HG02973 (cell line): ENCODE measurements around the gene COL20A1.

Source experiments
- ATAC-seq: cut with Tn5 transposase; IDR thresholded peaks from one replicate; pipeline ENCODE4 v1.9.1; 2021; ENCODE audit warnings: moderate library complexity; ENCODE audit not compliant: unreplicated experiment

COL20A1 gene

DNA sequence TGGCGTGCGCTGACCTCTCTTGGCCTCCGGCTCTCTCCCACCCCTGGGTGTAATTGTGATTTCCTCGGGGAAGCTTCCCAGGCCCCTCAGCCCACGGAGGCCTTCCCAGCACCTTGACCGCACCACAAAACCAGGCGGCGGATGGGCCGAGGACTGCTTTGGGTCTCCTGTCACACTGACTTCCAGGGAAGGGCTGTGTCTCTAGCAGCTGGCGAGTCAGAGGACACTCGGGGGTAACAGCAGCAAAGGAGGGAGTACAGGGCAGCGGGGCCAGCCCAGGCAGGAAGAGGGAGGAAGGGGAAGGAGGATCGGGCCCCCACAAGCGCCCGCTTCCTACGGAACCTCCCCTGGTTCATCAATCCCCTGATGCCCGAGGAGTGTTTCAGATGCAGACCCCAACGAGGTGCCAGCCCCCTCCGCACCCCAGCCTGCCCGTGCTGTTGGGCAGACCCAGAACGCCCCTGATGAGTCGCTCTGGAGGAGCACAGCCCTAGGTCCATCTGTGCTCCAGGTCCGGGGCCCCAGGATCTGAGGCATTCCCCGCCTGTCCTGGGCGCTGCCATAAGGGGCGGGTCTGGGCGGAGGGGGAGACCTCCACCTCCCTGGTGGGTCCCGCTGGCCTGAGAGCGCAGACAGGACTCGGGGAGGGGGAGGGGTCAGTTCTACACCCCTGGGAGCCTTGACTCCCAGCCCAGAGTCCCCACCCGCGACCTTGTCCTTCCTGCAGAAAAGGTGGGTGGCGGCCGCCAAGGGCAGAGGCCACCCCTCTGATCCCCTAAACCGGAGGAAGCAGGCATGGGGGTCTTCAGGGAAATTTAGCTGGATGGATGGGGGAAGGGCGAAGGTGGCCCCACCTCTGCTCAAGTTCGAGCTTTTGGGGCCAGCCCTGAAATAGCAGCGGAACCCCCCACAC, 67.2 kb downstream of the COL20A1 start:
- ATAC-seq = no peak

DNA sequence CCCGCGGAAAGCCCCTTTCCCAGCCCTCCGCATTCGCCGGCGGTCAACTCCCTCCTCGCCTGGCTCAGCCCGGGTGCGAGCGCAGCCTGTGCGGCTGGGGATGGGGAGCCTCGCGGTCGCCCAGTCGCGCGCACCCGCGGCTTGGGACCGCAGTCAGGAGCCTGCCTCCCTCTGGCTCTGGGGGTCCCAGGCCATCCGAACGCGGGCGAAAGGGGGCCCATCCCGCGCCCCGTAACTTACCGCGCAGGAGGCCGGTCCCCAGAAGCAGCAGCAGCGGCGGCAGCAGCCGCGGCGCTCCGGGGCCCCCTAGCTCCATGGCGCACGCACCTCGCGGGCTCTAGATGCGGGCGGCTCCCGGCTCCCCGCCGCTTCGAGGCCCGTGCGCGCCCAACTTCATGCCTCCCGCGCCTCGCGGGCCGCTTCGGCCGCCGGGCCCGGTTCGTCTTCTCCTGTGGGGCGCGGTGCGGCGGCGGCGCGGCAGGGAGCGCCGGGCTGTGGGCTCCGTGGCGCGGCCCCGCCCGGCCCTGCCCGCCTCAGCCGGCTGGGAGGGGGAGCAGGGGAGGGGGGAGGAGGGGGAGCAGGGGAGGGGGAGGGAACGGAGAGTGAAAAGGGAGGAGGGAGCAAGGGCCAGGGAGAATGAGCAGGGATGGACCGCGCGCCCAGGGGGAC, 68.0 kb downstream of the COL20A1 start, which contains the start of gene CHRNA4:
Gene CHRNA4 (minus strand): TSS at position 500 of the 669 bp plus-strand sequence. CDS start 184 bp downstream, at position 316.
- no peak for ATAC-seq

DNA sequence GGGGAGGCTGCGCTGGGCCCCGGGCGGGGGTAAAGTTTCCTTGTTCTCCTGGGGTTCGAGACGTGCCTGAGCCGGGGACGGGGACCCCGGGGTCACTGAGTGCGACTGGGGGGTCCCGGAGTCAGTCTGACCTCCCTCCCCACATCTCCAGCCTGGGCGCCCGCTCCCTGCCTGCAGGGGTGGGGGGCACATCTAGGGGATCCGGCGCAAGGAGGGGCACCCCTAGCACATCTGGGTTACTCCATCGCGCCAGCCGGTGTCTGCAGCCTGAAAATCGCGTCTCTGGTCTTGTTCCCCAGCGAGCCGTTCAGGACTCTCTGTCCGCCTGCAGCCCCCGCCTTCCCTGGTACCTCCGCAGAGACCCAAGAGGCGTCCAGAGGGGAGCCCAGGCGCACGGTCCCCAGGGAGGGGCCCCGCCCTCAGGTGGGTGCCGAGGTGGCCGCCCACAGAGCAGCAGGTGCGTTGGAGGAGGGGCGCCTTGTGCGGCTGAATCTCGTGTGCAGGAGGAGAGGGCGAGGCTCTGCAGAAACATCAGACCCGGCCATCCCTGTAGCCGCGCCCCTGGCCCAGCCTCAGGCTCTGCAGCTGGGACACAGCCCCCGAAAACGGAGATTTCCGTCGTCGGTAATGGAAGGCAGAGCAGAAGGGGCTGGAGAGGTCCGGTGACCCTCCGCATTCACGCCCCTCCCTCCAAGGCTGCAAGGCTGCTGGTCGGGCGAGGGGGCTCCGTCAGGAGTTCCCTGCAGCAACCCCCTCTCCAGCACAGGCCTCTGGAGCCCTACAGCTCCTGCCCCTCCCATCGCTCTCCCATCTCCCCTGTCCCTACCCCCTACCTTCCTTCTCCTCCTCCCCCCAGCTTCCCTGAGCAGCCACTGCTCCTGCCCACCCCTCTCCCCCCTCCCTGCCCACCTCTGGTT, 68.8 kb downstream of the COL20A1 start:
- ATAC-seq = no peak

DNA sequence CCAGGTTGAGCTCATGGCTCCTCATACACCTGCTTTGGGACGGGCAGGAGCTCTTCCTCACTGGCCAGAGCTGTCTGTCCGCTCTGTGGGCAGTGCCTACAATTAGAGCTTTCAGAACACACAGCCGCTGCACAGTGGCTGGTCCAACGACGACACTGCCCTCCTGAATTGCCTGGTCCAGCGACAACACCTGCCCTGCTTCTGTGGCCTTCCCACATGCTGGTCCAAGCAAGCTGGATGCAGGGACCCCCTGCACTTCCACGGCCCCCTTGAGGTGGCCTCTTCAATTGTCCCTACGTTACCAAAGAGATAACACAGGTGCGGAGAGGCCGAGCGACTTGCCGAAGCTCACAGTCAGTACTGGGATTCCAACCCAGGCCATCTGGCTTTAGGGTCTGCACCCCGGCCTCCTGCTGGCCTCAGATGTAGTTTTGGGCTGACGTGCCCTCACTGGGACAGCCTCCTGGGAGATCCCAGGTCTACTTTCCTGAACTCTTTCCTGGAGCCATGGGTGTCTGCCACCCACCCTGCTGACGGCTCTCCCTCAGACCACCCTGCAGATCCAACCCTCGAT, 69.5 kb downstream of the COL20A1 start:
- ATAC-seq = no peak

DNA sequence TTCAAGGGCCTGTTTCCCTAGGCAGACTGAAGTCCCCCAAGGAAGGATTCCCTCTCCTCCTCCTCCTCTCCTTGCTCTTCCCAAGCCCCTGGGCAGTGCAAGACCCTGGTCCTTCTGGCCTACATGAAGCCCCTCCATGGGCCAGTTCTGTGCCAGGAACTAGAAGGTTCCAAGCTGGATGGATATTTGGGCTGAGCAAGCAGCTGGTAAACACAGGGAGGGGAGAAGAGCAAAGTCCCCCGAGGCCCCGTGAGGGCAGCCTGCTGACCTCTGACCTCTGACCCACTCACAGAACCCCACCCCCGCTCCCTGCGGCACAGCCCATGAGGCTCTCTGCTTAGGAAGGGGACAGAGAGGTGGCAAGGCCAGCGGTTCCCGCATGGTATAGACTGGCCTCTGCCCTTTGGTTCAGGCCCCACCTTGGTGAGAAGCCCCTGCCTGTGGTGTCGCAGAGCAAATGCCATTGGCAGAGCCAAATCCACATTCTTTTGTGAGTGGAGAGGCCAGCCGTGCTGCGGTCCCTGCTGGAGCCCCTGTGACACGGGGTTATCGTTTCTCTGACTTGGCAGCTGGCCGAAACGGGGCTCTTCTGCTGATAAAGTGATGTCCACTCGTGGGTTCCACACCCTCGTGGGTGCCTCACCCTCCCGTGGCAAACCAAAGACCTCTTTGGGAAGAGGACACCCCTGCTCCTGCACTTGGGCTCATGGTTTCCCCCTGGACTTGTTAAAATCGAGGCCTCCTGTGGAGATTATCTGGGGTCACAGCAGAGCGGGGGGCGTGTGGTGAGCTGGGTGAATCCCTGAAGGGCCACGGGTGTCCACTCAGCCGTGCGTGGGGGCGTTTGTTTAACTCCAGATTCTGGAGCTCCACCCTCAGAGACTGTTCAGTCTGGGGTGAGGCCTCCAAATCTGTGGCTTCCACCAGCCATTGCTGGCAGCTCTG, 70.3 kb downstream of the COL20A1 start:
- no peak for ATAC-seq

DNA sequence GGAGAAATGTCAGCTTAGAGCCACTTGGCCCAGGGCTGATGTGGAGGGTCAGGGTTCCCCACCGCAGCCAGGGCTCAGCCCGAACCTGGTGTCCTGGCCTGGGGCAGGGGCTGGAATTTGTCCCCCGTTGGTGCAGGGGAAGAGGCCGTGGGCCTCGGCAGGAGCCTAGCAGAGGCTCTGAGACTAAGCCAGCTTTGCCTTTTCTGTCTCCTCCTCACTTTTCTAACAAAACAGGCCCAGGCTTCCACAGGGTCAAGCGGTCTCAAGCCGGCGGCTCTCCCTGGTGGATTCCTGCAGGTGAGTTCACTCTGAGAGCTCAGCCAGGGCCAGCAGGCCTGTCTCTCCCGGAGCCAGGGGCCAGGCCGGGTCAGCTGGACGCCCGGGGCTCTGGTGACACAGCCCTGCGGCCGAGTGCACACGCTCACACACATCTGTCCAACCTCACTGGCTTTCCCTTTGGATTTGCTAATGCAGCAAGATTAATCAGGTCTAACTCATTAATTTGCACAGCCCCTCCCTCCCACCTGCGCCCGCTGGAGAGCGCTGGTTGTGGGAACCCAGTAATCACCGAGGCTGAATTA, 71.1 kb downstream of the COL20A1 start:
- no peak for ATAC-seq

DNA sequence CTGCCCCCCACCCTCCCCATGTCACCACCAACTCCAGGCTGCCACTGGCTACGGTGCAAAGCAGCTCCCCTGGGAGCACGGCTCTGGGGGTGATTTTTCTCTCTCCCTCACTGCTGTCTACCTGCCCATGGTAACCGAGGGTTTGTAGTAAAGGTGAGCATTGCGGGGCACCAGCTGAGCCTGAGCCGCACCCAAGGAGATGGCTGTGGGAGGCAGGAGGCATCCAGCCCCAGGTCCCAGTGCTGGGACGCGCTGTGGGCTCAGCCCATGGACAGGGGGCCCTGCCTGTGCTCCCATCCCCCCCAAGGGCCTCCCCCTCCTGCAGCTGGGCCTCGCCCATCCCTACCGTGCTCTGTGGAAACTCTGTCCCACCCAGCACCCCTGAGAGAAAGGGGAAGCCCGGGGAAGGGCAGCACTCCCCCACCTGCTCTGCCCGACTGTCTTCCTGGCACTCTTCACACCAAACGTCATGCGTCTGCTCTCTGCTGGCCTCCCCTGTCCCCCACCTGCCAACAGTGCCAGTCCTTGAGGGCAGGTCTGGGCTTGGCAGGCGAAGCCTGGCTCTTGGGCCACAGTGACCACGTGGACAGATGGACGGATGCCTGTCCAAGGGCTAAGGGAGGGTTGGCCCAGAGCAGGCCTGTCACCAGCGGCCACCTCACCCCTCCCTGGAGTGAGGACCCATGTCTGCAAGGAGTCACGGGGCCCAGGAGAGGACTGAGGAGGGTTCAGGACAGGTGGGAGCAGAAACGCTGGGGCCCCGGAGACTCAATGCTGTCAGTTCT, 72.0 kb downstream of the COL20A1 start:
- no peak for ATAC-seq

DNA sequence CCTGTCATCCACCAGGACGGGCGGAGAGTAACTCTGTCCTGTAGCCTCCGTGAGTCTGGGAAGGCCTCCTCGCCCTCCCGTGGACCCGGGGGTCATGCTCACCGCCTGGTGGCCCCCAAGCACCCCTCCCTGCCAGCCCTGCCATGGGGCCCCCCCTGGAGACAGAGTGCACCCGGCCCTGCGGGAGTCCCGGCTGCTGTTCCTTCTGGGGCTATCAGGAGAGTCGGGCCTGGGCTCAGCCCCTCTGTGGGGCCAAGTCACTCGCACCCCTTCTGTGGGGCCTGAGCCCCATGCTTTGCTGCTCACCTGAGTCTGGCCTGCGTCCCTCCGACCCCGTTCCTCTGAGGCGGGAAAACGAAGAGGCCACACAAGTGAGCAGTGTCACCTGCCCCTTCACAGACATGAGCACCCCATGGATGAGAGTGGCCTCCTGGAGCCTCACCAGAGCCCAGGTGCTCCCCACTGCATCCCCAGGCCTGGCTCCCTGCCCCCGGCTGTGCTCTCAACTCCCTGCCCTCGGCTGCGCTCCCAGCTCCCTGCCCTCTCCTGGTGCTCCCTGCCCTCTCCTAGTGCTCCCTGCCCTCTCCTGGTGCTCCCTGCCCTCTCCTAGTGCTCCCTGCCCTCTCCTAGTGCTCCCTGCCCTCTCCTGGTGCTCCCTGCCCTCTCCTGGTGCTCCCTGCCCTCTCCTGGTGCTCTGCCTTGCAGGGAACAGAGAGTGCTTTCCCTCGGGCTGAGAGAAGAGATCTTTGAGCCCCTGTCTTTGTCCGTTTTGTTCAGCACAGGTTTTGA, 72.8 kb downstream of the COL20A1 start:
- no peak for ATAC-seq

DNA sequence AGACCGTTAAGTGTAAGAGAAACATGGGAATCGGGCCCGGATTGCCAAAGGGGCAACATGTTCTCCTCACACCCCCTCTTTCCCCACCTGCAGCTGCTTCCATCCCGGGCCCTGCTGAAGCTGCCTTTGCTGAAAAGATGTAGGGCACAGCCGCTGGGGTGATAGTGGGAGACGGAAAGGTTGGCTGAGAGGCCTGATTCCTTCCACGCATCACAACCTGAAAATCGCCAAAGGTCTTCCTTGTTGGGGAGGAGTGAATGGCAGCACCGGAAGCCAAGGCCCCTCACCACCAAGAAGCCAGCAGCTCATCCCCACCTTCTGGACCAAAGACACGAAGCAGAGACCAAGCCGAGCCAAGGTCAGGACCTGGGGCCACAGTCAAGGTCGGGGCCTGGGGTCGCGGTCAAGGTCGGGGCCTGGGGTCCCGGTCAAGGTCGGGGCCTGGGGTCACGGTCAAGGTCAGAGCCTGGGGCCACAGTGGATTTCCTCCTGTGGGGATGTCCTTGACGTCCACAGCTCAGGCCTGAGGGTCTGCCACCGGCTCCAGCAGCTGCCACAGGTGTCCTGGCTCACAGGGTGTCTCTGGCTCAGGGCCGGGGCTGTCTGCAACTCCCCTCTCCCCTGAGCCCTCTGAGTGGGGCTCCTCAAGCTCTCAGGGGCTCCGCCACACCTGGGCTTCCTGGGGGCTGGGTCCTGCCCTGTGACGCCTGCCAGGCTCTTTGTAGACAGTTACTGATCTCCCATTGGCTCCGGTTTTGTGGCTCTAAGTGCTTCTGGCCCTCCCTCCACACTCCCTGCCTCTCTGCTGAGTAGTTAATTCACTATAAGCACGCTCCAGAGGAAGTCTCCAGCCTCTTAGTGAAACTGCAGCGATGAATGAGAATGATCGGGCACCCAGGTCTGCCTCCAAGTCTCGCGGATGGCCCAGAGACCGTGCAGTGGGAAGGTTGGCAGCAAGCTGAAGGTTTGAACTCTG, 73.7 kb downstream of the COL20A1 start:
- ATAC-seq = no peak

DNA sequence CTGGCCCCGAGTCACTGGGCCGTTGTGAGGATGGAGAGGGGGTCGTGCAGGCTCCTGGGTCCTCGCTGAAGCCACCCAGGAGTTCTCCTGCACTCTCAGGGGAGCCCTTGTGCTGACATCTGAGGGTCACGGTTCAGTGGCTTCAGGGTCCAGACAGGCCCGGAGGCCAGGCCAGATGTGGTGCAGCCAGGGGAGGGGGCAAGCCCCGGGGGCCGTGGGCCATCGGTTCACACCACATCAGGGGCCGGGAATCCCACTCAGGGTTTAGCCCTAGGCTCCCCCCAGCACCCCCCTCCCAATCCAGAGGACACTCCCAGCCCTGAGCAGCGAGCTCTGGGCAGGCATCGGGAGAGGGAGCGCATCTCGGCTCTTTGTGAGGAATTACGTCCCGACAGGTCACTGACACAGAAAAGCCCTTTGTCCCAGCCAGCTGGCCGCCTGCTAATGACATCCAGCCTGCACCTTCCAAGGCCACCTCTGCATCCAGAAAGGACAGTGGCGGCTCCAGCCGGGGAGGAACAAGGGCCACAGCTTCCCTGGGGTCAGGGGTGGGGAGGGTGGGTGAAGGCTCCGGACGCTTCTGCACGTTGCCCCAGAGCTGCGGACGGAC, 74.6 kb downstream of the COL20A1 start:
- ATAC-seq = no peak

DNA sequence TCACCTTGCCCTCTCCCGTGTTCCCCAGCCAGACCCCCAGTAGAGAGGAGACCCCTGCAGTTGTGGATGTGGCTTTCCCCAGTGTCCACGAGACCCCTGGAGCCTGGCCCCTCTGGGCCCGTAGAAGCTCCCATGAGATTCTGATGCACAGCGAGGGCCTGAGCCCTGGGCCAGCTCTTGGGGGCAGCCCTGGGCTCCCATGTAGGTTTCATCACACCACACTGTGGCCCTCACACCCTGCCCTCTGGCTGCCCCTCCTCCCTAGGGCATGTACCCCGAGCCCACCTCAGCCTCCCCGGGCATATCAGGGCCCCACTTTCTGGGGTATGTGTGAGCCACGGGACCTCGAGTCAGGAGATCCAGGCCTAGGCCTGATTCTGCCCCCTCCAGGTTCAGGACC, 75.2 kb downstream of the COL20A1 start:
- ATAC-seq = no peak

DNA sequence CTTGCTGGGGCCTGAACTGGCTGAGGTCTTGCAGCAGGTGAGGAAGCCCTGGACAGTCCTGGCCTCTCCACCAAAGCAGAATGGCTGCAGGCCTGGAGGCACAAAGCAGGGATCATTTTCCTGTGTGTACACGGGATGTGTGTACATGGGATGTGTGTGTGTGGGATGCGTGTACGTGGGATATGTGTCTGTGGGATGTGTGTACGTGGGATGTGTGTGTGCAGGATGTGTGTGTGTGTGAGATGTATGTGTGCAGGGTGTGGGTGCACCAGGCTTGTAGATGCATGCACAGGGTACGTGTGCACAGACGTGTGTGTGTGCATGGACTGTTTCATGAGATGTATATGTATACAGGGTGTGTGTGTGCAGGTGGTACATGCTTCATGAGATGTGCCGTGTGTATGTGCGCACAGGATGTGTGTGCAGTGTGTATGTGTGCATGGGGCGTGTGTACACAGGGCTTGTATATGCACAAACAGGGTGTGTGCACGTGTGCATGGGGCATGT, 76.1 kb downstream of the COL20A1 start:
- ATAC-seq = no peak

DNA sequence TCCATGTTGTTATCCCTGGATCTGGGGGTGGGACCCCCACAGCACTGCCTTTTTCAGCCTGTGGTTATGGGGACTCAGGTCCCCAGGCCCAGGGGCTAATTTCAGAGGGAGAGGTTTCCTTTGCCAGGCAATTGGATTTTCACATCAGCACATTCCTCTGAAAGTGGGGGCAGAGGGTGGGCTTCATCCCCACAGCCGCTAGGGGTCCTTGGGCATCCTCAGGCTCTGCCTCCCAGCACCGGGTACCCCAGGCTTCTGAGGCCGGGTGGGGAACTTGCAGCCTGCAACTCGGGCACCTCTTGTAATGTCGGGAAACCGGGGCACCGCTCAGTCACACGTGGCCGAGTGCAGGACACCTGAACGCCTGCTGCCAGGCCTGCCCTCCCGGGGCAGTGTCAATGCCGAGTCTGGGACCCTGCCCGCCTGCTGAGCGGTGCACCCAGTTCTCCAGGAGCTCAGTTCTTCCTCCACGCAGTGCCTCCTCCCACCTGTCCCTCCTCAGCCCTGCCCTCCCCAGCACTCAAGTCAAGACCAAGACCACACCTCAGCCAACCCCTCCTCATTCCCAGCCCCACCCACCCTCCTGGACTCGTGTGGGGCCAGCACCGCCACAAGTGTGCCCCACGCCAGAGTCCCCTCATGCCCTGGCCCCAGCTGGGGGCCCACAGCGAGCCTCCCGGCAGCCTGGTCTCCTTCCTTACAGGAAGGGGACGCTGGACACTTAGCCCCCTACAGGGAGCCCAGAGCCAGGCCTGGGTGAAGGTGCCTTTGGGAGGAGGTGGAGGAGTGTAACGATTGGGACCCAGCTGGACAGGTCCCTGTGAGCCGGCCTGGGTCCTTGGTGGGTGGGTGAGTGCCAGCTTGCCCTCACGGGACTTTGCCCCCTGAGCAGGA, 77.0 kb downstream of the COL20A1 start:
- ATAC-seq = no peak

DNA sequence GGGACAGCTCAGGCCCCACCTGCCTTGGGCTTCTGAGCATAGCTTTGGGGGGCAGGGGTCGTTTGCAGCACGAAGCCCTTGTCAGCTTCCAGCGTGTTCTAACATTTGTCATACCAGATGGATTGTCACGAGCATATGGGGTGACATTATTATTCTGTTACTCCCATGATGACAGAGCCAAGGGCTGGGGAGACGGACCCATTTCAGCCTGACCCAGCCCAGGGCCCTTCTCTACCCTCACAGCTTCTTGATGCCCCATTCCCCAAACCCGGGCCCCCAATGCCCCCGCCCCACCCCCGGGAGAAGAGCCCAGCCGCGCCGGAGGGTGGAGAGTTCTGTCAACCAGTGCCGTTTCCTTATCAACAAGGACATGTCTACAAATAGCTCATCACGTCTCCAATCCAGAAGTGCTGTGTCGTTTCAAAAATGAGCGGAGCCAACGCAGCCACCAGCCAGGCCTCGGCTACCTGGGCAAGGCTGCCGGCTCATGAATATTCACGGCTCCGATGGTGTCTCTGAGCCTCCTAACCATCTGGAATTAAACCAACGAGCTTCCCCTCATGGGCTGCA, 77.7 kb downstream of the COL20A1 start:
- no peak for ATAC-seq
